NT2/D1 (cell line): ENCODE measurements around the gene SLC37A1.

Experiments used
- SUZ12 ChIP-seq: IDR thresholded peaks from 2 replicates; pipeline ENCODE4 v1.6.1; 2011; ENCODE audit not compliant: insufficient read length, insufficient read depth; ENCODE audit errors: extremely low read depth
- YY1 ChIP-seq: IDR thresholded peaks from 2 replicates; pipeline ENCODE4 v1.6.1; 2011; ENCODE audit not compliant: insufficient read length, insufficient read depth
- ZNF274 ChIP-seq: IDR thresholded peaks from 2 replicates; pipeline ENCODE4 v1.6.1; 2011; ENCODE audit warnings: mild to moderate bottlenecking, low read depth, low read length

DNA sequence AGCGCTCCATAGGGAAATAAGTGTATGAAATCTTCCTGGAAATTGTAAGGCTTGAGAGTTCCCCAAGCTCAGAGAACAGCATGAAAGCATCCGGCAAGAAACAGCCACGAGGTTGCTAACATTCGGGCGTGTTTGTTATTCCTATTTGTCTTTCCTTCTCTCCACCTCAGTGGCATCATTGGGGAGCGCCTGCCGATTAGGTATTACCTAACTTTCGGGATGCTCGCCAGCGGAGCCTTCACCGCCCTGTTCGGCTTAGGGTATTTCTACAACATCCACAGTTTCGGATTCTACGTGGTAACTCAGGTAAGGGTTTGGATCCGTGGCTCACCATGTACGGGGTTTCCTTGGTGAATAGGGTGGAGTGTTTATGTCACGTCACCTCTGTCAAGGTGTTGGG is 25.7 kb downstream of the SLC37A1 start:
- TF ChIP-seq ZNF274 (no peak), SUZ12 (no peak), YY1 (no peak)
